Activated CD8-positive, alpha-beta memory T cell treated with anti-CD3 and anti-CD28 coated beads, Interleukin-2, amount 10 ng/mL, durations not matched to agents 7 days and 5 days (primary cell): ENCODE data around the gene NPR1. TPM values are rescaled to one million over a fixed set of nuclear protein-coding genes. Genes with fewer than 3 reads are reported as not detected.
A peak's percentile ranks its signal among the peaks of the same experiment; 100 is the strongest.

Experiments
- ATAC-seq: fragments of 150-1000 bp; cut with Tn5 transposase; one replicate; pipeline ENCODE4 v1.10.0; 2021; ENCODE audit warnings: moderate library complexity
- CTCF ChIA-PET: fragments of 350-600 bp; sonication (Branson Sonifier 250); formaldehyde crosslinking; loops from one replicate; lab custom pipeline; 2021; ENCODE audit warnings: antibody characterized with exemption; lab: Charles Lee
- DNase-seq: peaks from one replicate; pipeline ENCODE4 v3.0.0-alpha.2; 2020
- H3K27ac Mint-ChIP-seq: one replicate; pipeline ENCODE4 v1.8.0; 2021; ENCODE audit warnings: mild to moderate bottlenecking, mixed read lengths
- H3K27me3 Mint-ChIP-seq: one replicate; pipeline ENCODE4 v1.8.0; 2021; ENCODE audit warnings: mixed read lengths
- H3K36me3 Mint-ChIP-seq: one replicate; pipeline ENCODE4 v1.8.0; 2021; ENCODE audit warnings: mild to moderate bottlenecking, mixed read lengths
- H3K4me1 Mint-ChIP-seq: one replicate; pipeline ENCODE4 v1.8.0; 2021; ENCODE audit warnings: mixed read lengths
- H3K4me3 Mint-ChIP-seq: one replicate; pipeline ENCODE4 v1.8.0; 2021; ENCODE audit warnings: mild to moderate bottlenecking, moderate library complexity, mixed read lengths
- H3K9me3 Mint-ChIP-seq: one replicate; pipeline ENCODE4 v1.8.0; 2022; ENCODE audit warnings: low read depth, mixed read lengths
- microRNA-seq: library from miRNA; unstranded; fragments of <30 nt; microRNA quantifications from one replicate; pipeline ENCODE4 v1.2.0, GENCODE V29; 2022
- total RNA-seq, 2 experiments: library from RNA; stranded (reverse); gene quantifications; one replicate each; pipeline ENCODE4 v1.2.3, GENCODE V29; 2021

Gene NPR1
- total RNA-seq, 2 experiments from 2014 or later, result 0.05 TPM; not detected in 1

GRCh38 chr1:153727463-153728304, 49.2 kb downstream of the NPR1 start, which contains the start of gene INTS3:
Gene INTS3, plus strand, starts transcription at chr1:153728050. Its CDS starts 585 bp downstream, at chr1:153728635.
- H3K9me3 Mint-ChIP-seq, result no peaks in the 10 kb centered on the region
- peak; percentile 100 for DNase-seq
- peak; percentile 100 for ATAC-seq
- no peaks in the 10 kb centered on the region for H3K27me3 Mint-ChIP-seq
- peak within 1 kb of the TSS; percentile 93 for H3K4me3 Mint-ChIP-seq
- peak within 1 kb of the TSS; percentile 97 for H3K27ac Mint-ChIP-seq
- CTCF ChIA-PET, result interaction anchor here (0.6 to 2.0 kb wide), 4 partner anchors 21 to 51 kb away, joined by 3 to 7 read pairs (median 4); partner anchors contain the start of gene SLC27A3
- H3K36me3 Mint-ChIP-seq, result peaks cover 1% of the 10 kb centered on the region
- peaks cover 39% of the 10 kb centered on the region for H3K4me1 Mint-ChIP-seq

- Mint-ChIP-seq H3K36me3 (peaks cover 5% of the 10 kb centered on the region), H3K27ac (peak overlapping the region; percentile 97), H3K9me3 (no peaks in the 10 kb centered on the region), H3K27me3 (no peaks in the 10 kb centered on the region), H3K4me3 (peak overlapping the region; percentile 93), H3K4me1 (peaks cover 36% of the 10 kb centered on the region)
- DNase-seq, result peak; percentile 48
- CTCF ChIA-PET, result interaction anchor here (0.6 to 2.0 kb wide), 5 partner anchors 20 to 56 kb away, joined by 3 to 7 read pairs (median 5); partner anchors contain the start of gene SLC27A3
- no peak for ATAC-seq
Observed at GRCh38 chr1:153728305-153729066, 50.0 kb downstream of the NPR1 start.

DNA sequence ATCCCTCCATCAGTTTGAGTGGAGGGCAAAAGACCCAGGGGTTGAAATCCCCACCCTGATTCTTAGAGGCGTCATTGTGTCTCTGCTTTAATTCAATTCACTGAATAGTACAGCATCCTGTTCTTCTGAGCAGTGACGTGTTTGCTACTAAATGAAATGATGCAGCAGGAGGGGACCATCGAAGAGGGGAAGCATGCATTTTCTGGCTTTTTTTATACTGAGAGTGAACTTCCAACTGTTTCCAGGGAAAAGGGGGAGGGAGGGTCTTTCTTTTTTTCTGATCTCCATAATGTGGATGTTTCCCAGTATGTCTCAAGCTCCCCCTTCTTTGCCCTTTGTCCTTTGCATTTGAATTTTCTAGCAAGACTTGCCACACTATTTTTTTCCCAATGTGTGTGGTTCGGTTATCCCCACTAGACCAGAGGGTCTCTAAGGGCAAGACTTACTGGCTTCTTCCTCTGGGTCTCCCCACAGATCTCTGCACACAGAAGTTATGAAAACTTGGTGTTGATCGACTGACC, 52.0 kb downstream of the NPR1 start:
- no peak for ATAC-seq
- Mint-ChIP-seq H3K4me3 (no peak overlapping the region), H3K27me3 (no peaks in the 10 kb centered on the region), H3K9me3 (no peaks in the 10 kb centered on the region), H3K36me3 (peaks cover 10% of the 10 kb centered on the region), H3K4me1 (peaks cover 36% of the 10 kb centered on the region), H3K27ac (peak overlapping the region; percentile 57)
- CTCF ChIA-PET, result interaction anchor here (1.0 kb wide), 1 partner anchor 53 kb away, joined by 5 read pairs; the partner anchor contains the start of gene NPR1
- DNase-seq, result no peak

GRCh38 chr1:153733970-153734369, 55.5 kb downstream of the NPR1 start:
- DNase-seq (no peak), ATAC-seq (no peak)
- peaks cover 11% of the 10 kb centered on the region for H3K36me3 Mint-ChIP-seq
- CTCF ChIA-PET, result interaction anchor here (0.9 to 1.3 kb wide), 3 partner anchors 9 to 163 kb away, joined by 3 to 5 read pairs (median 3); no protein-coding TSS in a partner anchor
- H3K27ac Mint-ChIP-seq, result no peak overlapping the region
- H3K9me3 Mint-ChIP-seq, result no peaks in the 10 kb centered on the region
- H3K4me1 Mint-ChIP-seq, result peaks cover 24% of the 10 kb centered on the region
- H3K27me3 Mint-ChIP-seq, result no peaks in the 10 kb centered on the region
- no peak overlapping the region for H3K4me3 Mint-ChIP-seq

DNA sequence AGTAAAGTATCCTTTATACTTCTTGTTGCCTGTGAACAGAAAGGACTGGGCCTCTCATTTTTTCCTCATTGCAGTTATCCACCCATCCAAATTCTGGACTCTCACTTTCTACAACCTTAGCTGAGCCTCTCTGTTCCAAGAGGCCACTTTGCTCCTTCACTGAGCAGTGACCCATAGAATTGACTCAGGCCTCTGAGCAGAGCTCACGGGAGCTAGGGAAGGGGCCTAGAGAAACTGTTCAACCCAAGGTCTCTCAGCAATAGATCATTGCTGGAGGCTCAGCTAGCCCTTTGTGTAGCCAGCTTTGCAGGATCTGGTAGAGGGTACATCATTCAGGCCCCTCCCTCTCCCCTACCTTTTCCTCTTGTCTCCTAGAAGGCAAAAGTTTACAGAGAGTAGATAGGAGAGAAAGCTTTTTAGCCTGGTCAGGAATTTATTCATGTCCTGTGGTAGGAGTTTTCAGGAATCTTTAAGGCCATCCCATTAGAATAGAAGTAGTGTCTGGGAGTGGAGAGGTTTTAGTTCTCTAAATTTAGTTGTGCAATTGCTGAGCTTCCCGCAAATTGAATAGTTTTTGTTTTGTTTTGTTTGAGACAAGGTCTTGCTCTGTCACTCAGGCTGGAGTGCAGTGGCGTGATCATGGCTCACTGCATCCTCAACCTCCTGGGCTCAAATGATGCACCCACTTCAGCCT, 56.1 kb downstream of the NPR1 start:
- CTCF ChIA-PET, result interaction anchor here (0.9 to 1.3 kb wide), 2 partner anchors 14 to 163 kb away, joined by 3 to 5 read pairs; no protein-coding TSS in a partner anchor
- peaks cover 19% of the 10 kb centered on the region for H3K4me1 Mint-ChIP-seq
- H3K9me3 Mint-ChIP-seq, result no peaks in the 10 kb centered on the region
- ATAC-seq (no peak), DNase-seq (no peak)
- H3K36me3 Mint-ChIP-seq, result peaks cover 11% of the 10 kb centered on the region
- H3K27me3 Mint-ChIP-seq, result no peaks in the 10 kb centered on the region
- H3K4me3 Mint-ChIP-seq, result no peak overlapping the region
- H3K27ac Mint-ChIP-seq, result no peak overlapping the region

DNA sequence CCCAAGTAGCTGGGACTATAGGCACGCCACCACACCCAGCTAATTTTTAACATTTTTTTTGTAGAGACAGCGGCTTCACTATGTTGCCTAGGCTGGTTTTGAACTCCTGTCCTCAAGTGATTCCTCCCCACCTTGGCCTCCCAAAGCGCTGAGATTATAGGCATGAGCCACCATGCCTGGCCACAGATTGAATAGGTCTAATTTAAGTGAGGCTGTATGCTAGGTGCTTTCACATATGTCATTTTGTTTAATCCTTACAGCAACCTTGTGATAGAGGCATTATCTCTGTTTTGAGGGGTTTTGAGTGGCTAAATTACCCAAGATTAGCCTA, 56.6 kb downstream of the NPR1 start:
- CTCF ChIA-PET, result interaction anchor here (1.1 to 1.3 kb wide), 2 partner anchors 26 to 164 kb away, joined by 3 to 5 read pairs; no protein-coding TSS in a partner anchor
- no peaks in the 10 kb centered on the region for H3K9me3 Mint-ChIP-seq
- H3K27ac Mint-ChIP-seq, result no peak overlapping the region
- no peaks in the 10 kb centered on the region for H3K27me3 Mint-ChIP-seq
- no peak for DNase-seq
- no peak for ATAC-seq
- H3K4me1 Mint-ChIP-seq, result peaks cover 13% of the 10 kb centered on the region
- H3K36me3 Mint-ChIP-seq, result peaks cover 11% of the 10 kb centered on the region
- no peak overlapping the region for H3K4me3 Mint-ChIP-seq

DNA sequence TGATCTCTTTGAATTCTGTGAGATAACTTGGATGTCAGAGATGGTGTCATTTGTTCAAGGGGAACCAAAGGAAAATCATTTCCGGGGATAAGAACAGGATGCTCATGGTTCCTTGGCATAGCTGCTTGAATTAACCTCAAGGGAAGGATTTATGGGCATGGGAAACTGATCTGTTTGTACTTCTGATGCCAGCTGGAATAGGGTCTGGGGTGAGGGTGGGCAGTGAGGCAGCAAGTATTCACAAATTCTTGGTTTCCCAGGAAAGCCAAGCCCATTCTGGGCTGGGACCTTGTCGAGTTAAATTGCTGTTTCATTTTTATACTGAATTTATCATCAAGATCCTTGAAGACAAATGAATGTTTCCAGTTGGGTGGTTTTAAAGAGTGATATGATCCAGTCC, 63.5 kb downstream of the NPR1 start:
- CTCF ChIA-PET, result interaction anchor here (1.0 kb wide), 1 partner anchor 64 kb away, joined by 4 read pairs; no protein-coding TSS in a partner anchor
- ATAC-seq (no peak), DNase-seq (no peak)
- Mint-ChIP-seq H3K36me3 (peaks cover 33% of the 10 kb centered on the region), H3K9me3 (no peaks in the 10 kb centered on the region), H3K27me3 (no peaks in the 10 kb centered on the region), H3K27ac (no peak overlapping the region), H3K4me3 (no peak overlapping the region), H3K4me1 (peaks cover 10% of the 10 kb centered on the region)

- ATAC-seq, result no peak
- CTCF ChIA-PET, result interaction anchor here (0.7 to 3.8 kb wide), 2 partner anchors 9 to 65 kb away, joined by 3 to 11 read pairs; no protein-coding TSS in a partner anchor
- peaks cover 35% of the 10 kb centered on the region for H3K36me3 Mint-ChIP-seq
- no peaks in the 10 kb centered on the region for H3K27me3 Mint-ChIP-seq
- no peaks in the 10 kb centered on the region for H3K9me3 Mint-ChIP-seq
- H3K4me3 Mint-ChIP-seq, result no peak overlapping the region
- H3K4me1 Mint-ChIP-seq, result peaks cover 10% of the 10 kb centered on the region
- no peak overlapping the region for H3K27ac Mint-ChIP-seq
- no peak for DNase-seq
Observed at GRCh38 chr1:153742411-153743142, 64.1 kb downstream of the NPR1 start.

Small RNA genes lying within 50 kb of the gene (microRNA-seq; reads per million reads assigned to microRNA genes)
- not detected for gene MIR8083

Other genes starting within 250 kb of the NPR1 start
- gene S100A7, start 218.0 kb upstream of the NPR1 start, total RNA-seq, result not detected
- 100 to 1,000 TPM; 386 to 543 TPM for gene S100A6, start 142.7 kb upstream of the NPR1 start, total RNA-seq
- gene S100A5, start 137.8 kb upstream of the NPR1 start, total RNA-seq, result 1 to 10 TPM; 1.6 to 3.0 TPM
- 100 to 1,000 TPM; 898 to 906 TPM for gene S100A4, start 132.9 kb upstream of the NPR1 start, total RNA-seq
- gene S100A3, start 129.4 kb upstream of the NPR1 start, total RNA-seq, result not detected
- under 1 TPM; 0.50 to 0.96 TPM for gene S100A2, start 112.8 kb upstream of the NPR1 start, total RNA-seq
- not detected for gene S100A16, start 65.6 kb upstream of the NPR1 start, total RNA-seq
- gene S100A14, start 62.4 kb upstream of the NPR1 start, total RNA-seq, result not detected
- gene S100A13, start 51.2 kb upstream of the NPR1 start, total RNA-seq, result 1 to 10 TPM; 6.0 to 7.0 TPM
- gene S100A1, start 50.3 kb upstream of the NPR1 start, total RNA-seq, result not detected
- 10 to 100 TPM; 83.8 to 89.1 TPM for gene CHTOP, start 44.6 kb upstream of the NPR1 start, total RNA-seq
- gene SNAPIN, start 20.0 kb upstream of the NPR1 start, total RNA-seq, result 10 to 100 TPM; 30.7 to 34.2 TPM
- 100 to 1,000 TPM; 193 to 260 TPM for gene ILF2, start 7.7 kb upstream of the NPR1 start, total RNA-seq
- gene INTS3, start 49.4 kb downstream of the NPR1 start, total RNA-seq, result 10 to 100 TPM; 50.2 to 51.5 TPM
- gene SLC27A3, start 96.7 kb downstream of the NPR1 start, total RNA-seq, result 10 to 100 TPM; 39.8 to 43.0 TPM
- 10 to 100 TPM; 72.5 to 77.9 TPM for gene GATAD2B, start 244.3 kb downstream of the NPR1 start, total RNA-seq